Smooth muscle cell of the brain vasculature (primary cell): ENCODE results near the gene EXOC4.
"Not testable (repeated sequence)": the region's sequence is repeated elsewhere in the genome, so short reads cannot be mapped to it uniquely, and the experiment has no call there.

Experiments used
- DNase-seq: peaks from one replicate; pipeline ENCODE4 v3.0.0-alpha.2; 2012; ENCODE audit warnings: low read depth, low spot score

Gene EXOC4

GRCh38 chr7:133275446-133276095 lies 22.7 kb downstream of the EXOC4 start:
- DNase-seq = no peak

- DNase-seq = not testable (repeated sequence)
Observed at GRCh38 chr7:133278975-133279374, 26.1 kb downstream of the EXOC4 start.

GRCh38 chr7:133282094-133282493 lies 29.2 kb downstream of the EXOC4 start:
- no peak for DNase-seq

- DNase-seq = no peak
Observed at GRCh38 chr7:133284092-133284491, 31.2 kb downstream of the EXOC4 start.

- no peak for DNase-seq
Observed at GRCh38 chr7:133288970-133289369, 36.1 kb downstream of the EXOC4 start.

- no peak for DNase-seq
Observed at GRCh38 chr7:133290041-133290440, 37.2 kb downstream of the EXOC4 start.

- no peak for DNase-seq
Observed at GRCh38 chr7:133290676-133291333, 37.9 kb downstream of the EXOC4 start.

GRCh38 chr7:133292631-133293030 lies 39.8 kb downstream of the EXOC4 start:
- no peak for DNase-seq

GRCh38 chr7:133293384-133294160 lies 40.7 kb downstream of the EXOC4 start:
- no peak for DNase-seq

- no peak for DNase-seq
Observed at GRCh38 chr7:133294234-133294633, 41.4 kb downstream of the EXOC4 start.

GRCh38 chr7:133295484-133295883 lies 42.6 kb downstream of the EXOC4 start:
- no peak for DNase-seq

- DNase-seq = no peak
Observed at GRCh38 chr7:133297093-133297492, 44.2 kb downstream of the EXOC4 start.

- no peak for DNase-seq
Observed at GRCh38 chr7:133298080-133298479, 45.2 kb downstream of the EXOC4 start.

GRCh38 chr7:133299676-133300075 lies 46.8 kb downstream of the EXOC4 start:
- DNase-seq = no peak

GRCh38 chr7:133300088-133300487 lies 47.2 kb downstream of the EXOC4 start:
- DNase-seq = no peak

- no peak for DNase-seq
Observed at GRCh38 chr7:133300811-133301210, 47.9 kb downstream of the EXOC4 start.

- DNase-seq = no peak
Observed at GRCh38 chr7:133301444-133301843, 48.6 kb downstream of the EXOC4 start.

- DNase-seq = no peak
Observed at GRCh38 chr7:133303372-133303771, 50.5 kb downstream of the EXOC4 start.

GRCh38 chr7:133303931-133304330 lies 51.1 kb downstream of the EXOC4 start:
- DNase-seq = no peak

- DNase-seq = no peak
Observed at GRCh38 chr7:133309333-133309732, 56.5 kb downstream of the EXOC4 start.

- DNase-seq = peak; percentile 79
Observed at GRCh38 chr7:133310232-133310862, 57.5 kb downstream of the EXOC4 start.

GRCh38 chr7:133313575-133313974 lies 60.7 kb downstream of the EXOC4 start:
- no peak for DNase-seq
